ENCODE results near the gene SPART.

GRCh38 chr13:36331280-36331679 is 14.9 kb downstream of the SPART start:
- TF ChIP-seq FOXM1 (IDR thresholded peaks at IDR 0.05; ENCODE audit: borderline replicate concordance, low read depth) (no peak), USF1 (IDR thresholded peaks at IDR 0.05) (no peak), MAX (IDR thresholded peaks at IDR 0.05) (no peak), REST (IDR thresholded peaks at IDR 0.05; ENCODE audit: low read depth) (no peak), TAF1 (IDR thresholded peaks at IDR 0.05; ENCODE audit: low read depth) (no peak), YY1 (IDR thresholded peaks at IDR 0.05; ENCODE audit: low read depth) (no peak), EP300 (IDR thresholded peaks at IDR 0.05; ENCODE audit: borderline replicate concordance) (no peak), NFIC (IDR thresholded peaks at IDR 0.05) (no peak), TCF12 (IDR thresholded peaks at IDR 0.05; ENCODE audit: low read depth) (no peak)

All from Ishikawa (cell line).